WTC11 (cell line): ENCODE data around the gene FEM1A. TPM values are rescaled to one million over a fixed set of nuclear protein-coding genes. Genes with fewer than 3 reads are reported as not detected.

Experiments used
- ATAC-seq: fragments of 200-7000 bp; cut with Tn5 transposase; 2 replicates; pipeline ENCODE4 v1.10.0; 2021; ENCODE audit warnings: mild to moderate bottlenecking, moderate library complexity
- CTCF ChIA-PET: fragments of 300-600 bp; sonication (Branson Sonifier 250); formaldehyde crosslinking; loops from one replicate; lab custom pipeline; 2021; ENCODE audit warnings: antibody characterized with exemption; lab: Charles Lee
- POLR2A ChIA-PET: fragments of 350-600 bp; sonication (Branson Sonifier 250); formaldehyde crosslinking; loops from one replicate; lab custom pipeline; 2021; ENCODE audit warnings: antibody characterized with exemption; lab: Charles Lee
- DNase-seq: peaks from one replicate; pipeline ENCODE4 v3.0.0; 2021; ENCODE audit warnings: low spot score
- H3K27ac Mint-ChIP-seq: 2 replicates; pipeline ENCODE4 v1.8.0; 2021; ENCODE audit warnings: mixed read lengths
- H3K27me3 Mint-ChIP-seq: 2 replicates; pipeline ENCODE4 v1.8.0; 2021; ENCODE audit warnings: low read depth, mild to moderate bottlenecking, moderate library complexity, mixed read lengths
- H3K36me3 Mint-ChIP-seq: 2 replicates; pipeline ENCODE4 v1.8.0; 2021; ENCODE audit warnings: mixed read lengths
- H3K4me1 Mint-ChIP-seq: 2 replicates; pipeline ENCODE4 v1.8.0; 2022; ENCODE audit warnings: mixed read lengths
- H3K4me3 Mint-ChIP-seq: 2 replicates; pipeline ENCODE4 v1.8.0; 2021; ENCODE audit warnings: mild to moderate bottlenecking, moderate library complexity, mixed read lengths
- H3K9me3 Mint-ChIP-seq: 2 replicates; pipeline ENCODE4 v1.8.0; 2021; ENCODE audit warnings: mixed read lengths
- ATF1 ChIP-seq: sonication (generic); formaldehyde crosslinking; IDR thresholded peaks from 2 replicates; pipeline ENCODE4 v1.8.1; 2023; ENCODE audit warnings: mild to moderate bottlenecking, moderate library complexity, missing genetic modification reagents
- CBFB ChIP-seq: sonication (generic); formaldehyde crosslinking; IDR thresholded peaks from 2 replicates; pipeline ENCODE4 v1.8.1; 2022; ENCODE audit warnings: mild to moderate bottlenecking, low read depth, missing genetic modification reagents
- CREM ChIP-seq: sonication (generic); formaldehyde crosslinking; IDR thresholded peaks from 2 replicates; pipeline ENCODE4 v1.8.1; 2022; ENCODE audit warnings: mild to moderate bottlenecking, missing genetic modification reagents, moderate library complexity
- E2F4 ChIP-seq: sonication (generic); formaldehyde crosslinking; IDR thresholded peaks from 2 replicates; pipeline ENCODE4 v1.8.1; 2022; ENCODE audit warnings: low read depth, mild to moderate bottlenecking, moderate library complexity, missing genetic modification reagents, borderline replicate concordance
- ELF4 ChIP-seq: sonication (generic); formaldehyde crosslinking; IDR thresholded peaks from 2 replicates; pipeline ENCODE4 v1.8.1; 2022; ENCODE audit warnings: low read depth, mild to moderate bottlenecking, moderate library complexity, missing genetic modification reagents
- FOXJ3 ChIP-seq: sonication (generic); formaldehyde crosslinking; IDR thresholded peaks from 2 replicates; pipeline ENCODE4 v1.9.0; 2021; ENCODE audit warnings: missing genetic modification reagents, mild to moderate bottlenecking, borderline replicate concordance
- FOXP1 ChIP-seq: sonication (generic); formaldehyde crosslinking; IDR thresholded peaks from 2 replicates; pipeline ENCODE4 v1.8.0; 2022; ENCODE audit warnings: missing genetic modification reagents, mild to moderate bottlenecking, moderate library complexity, borderline replicate concordance
- GABPB1 ChIP-seq: sonication (generic); formaldehyde crosslinking; IDR thresholded peaks from 2 replicates; pipeline ENCODE4 v1.8.1; 2023; ENCODE audit warnings: mild to moderate bottlenecking, missing genetic modification reagents
- GTF2I ChIP-seq: fragments of 250-450 bp; sonication (Bioruptor Pico); conservative IDR thresholded peaks from 2 replicates; pipeline ENCODE4 v1.4.0; 2021; ENCODE audit warnings: mild to moderate bottlenecking
- HMGA2 ChIP-seq: fragments of 250-450 bp; sonication (Bioruptor Pico); IDR thresholded peaks from 2 replicates; pipeline ENCODE4 v1.4.0; 2021; ENCODE audit warnings: mild to moderate bottlenecking, moderate library complexity
- JUN ChIP-seq: sonication (generic); formaldehyde crosslinking; IDR thresholded peaks from 2 replicates; pipeline ENCODE4 v1.8.0; 2023; ENCODE audit warnings: mild to moderate bottlenecking, missing genetic modification reagents
- MXD4 ChIP-seq: fragments of 250-450 bp; sonication (Bioruptor Pico); IDR thresholded peaks from 2 replicates; pipeline ENCODE4 v1.8.0; 2021; ENCODE audit warnings: mild to moderate bottlenecking, moderate library complexity, borderline replicate concordance
- MYBL2 ChIP-seq: sonication (generic); formaldehyde crosslinking; IDR thresholded peaks from 2 replicates; pipeline ENCODE4 v1.8.1; 2023; ENCODE audit warnings: mild to moderate bottlenecking, moderate library complexity, missing genetic modification reagents
- NR1H2 ChIP-seq: sonication (generic); formaldehyde crosslinking; IDR thresholded peaks from 2 replicates; pipeline ENCODE4 v1.9.0; 2021; ENCODE audit warnings: mild to moderate bottlenecking, moderate library complexity, missing genetic modification reagents
- NR3C1 ChIP-seq: sonication (generic); formaldehyde crosslinking; conservative IDR thresholded peaks from 2 replicates; pipeline ENCODE4 v1.8.1; 2023; ENCODE audit warnings: low read depth, mild to moderate bottlenecking, missing genetic modification reagents
- OVOL2 ChIP-seq: fragments of 250-450 bp; sonication (Bioruptor Pico); IDR thresholded peaks from 2 replicates; pipeline ENCODE4 v1.9.0; 2021; ENCODE audit warnings: mild to moderate bottlenecking, borderline replicate concordance
- RORB ChIP-seq: fragments of 250-450 bp; sonication (Bioruptor Pico); IDR thresholded peaks from 2 replicates; pipeline ENCODE4 v1.9.0; 2021; ENCODE audit warnings: mild to moderate bottlenecking
- TCF7 ChIP-seq: sonication (generic); formaldehyde crosslinking; IDR thresholded peaks from 2 replicates; pipeline ENCODE4 v1.8.0; 2022; ENCODE audit warnings: mild to moderate bottlenecking, low read depth, missing genetic modification reagents, moderate library complexity
- TP53 ChIP-seq: sonication (generic); formaldehyde crosslinking; IDR thresholded peaks from 2 replicates; pipeline ENCODE4 v1.8.1; 2023; ENCODE audit warnings: mild to moderate bottlenecking, missing genetic modification reagents
- ZNF281 ChIP-seq: sonication (generic); formaldehyde crosslinking; IDR thresholded peaks from 2 replicates; pipeline ENCODE4 v1.8.0; 2023; ENCODE audit warnings: mild to moderate bottlenecking, missing genetic modification reagents
- ZNF532 ChIP-seq: fragments of 250-450 bp; sonication (Bioruptor Pico); IDR thresholded peaks from 2 replicates; pipeline ENCODE4 v1.9.0; 2021; ENCODE audit warnings: mild to moderate bottlenecking, borderline replicate concordance
- ZNF671 ChIP-seq: fragments of 250-450 bp; sonication (Bioruptor Pico); IDR thresholded peaks from 2 replicates; pipeline ENCODE4 v1.8.0; 2021; ENCODE audit warnings: mild to moderate bottlenecking
- total RNA-seq: library from RNA; stranded (reverse); gene quantifications from 3 replicates; pipeline ENCODE4 v1.2.3, GENCODE V29; 2021
- TF ChIP-seq, protein P1 (sequence below): sonication (generic); formaldehyde crosslinking; conservative IDR thresholded peaks from 2 replicates; pipeline ENCODE4 v1.8.1; 2023; ENCODE audit warnings: mild to moderate bottlenecking, low read depth, missing genetic modification reagents, moderate library complexity
- TF ChIP-seq, protein P2 (sequence below): fragments of 250-450 bp; sonication (Bioruptor Pico); IDR thresholded peaks from 2 replicates; pipeline ENCODE4 v1.8.0; 2021; ENCODE audit warnings: mild to moderate bottlenecking
- TF ChIP-seq, protein P3 (sequence below): sonication (generic); formaldehyde crosslinking; IDR thresholded peaks from 2 replicates; pipeline ENCODE4 v1.8.0; 2022; ENCODE audit warnings: mild to moderate bottlenecking, missing genetic modification reagents

Gene FEM1A
- total RNA-seq, 1 experiment from 2014 or later: 15.7 TPM

- peaks cover 25% of the 10 kb centered on the region for H3K27me3 Mint-ChIP-seq
- ATAC-seq: peak; percentile 82
- ChIA-PET POLR2A (no interaction called here), CTCF (interaction anchor here (0.8 to 3.1 kb wide), 2 partner anchors 36 to 37 kb away, joined by 3 to 23 read pairs; no protein-coding TSS in a partner anchor)
- peaks cover 2% of the 10 kb centered on the region; the same call in 1 of the 2 replicates for H3K4me1 Mint-ChIP-seq
- peaks cover 8% of the 10 kb centered on the region for H3K9me3 Mint-ChIP-seq
- peak overlapping the region; percentile 58 for H3K4me3 Mint-ChIP-seq
- H3K27ac Mint-ChIP-seq: no peak overlapping the region
- DNase-seq: peak; percentile 86
- no peaks in the 10 kb centered on the region for H3K36me3 Mint-ChIP-seq
- TF ChIP-seq, protein P1, sequence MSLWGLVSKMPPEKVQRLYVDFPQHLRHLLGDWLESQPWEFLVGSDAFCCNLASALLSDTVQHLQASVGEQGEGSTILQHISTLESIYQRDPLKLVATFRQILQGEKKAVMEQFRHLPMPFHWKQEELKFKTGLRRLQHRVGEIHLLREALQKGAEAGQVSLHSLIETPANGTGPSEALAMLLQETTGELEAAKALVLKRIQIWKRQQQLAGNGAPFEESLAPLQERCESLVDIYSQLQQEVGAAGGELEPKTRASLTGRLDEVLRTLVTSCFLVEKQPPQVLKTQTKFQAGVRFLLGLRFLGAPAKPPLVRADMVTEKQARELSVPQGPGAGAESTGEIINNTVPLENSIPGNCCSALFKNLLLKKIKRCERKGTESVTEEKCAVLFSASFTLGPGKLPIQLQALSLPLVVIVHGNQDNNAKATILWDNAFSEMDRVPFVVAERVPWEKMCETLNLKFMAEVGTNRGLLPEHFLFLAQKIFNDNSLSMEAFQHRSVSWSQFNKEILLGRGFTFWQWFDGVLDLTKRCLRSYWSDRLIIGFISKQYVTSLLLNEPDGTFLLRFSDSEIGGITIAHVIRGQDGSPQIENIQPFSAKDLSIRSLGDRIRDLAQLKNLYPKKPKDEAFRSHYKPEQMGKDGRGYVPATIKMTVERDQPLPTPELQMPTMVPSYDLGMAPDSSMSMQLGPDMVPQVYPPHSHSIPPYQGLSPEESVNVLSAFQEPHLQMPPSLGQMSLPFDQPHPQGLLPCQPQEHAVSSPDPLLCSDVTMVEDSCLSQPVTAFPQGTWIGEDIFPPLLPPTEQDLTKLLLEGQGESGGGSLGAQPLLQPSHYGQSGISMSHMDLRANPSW (CRISPR knock-in tag): no peak
- TF ChIP-seq E2F4 (CRISPR knock-in tag) (no peak), ELF4 (CRISPR knock-in tag) (no peak), MYBL2 (CRISPR knock-in tag) (no peak), JUN (CRISPR knock-in tag) (0 out of 2 replicates have a peak, but pooled peaks have one; percentile 25), FOXJ3 (CRISPR knock-in tag) (no peak), GTF2I (CRISPR knock-in tag) (no peak), FOXP1 (no peak), TP53 (no peak), NR1H2 (no peak), RORB (CRISPR knock-in tag) (no peak), ATF1 (CRISPR knock-in tag) (no peak), TCF7 (CRISPR knock-in tag) (no peak), HMGA2 (CRISPR knock-in tag) (no peak), ZNF532 (CRISPR knock-in tag) (no peak), GABPB1 (CRISPR knock-in tag) (no peak), OVOL2 (CRISPR knock-in tag) (no peak), CREM (CRISPR knock-in tag) (no peak), ZNF281 (CRISPR knock-in tag) (no peak), MXD4 (CRISPR knock-in tag) (no peak), CBFB (CRISPR knock-in tag) (no peak), ZNF671 (CRISPR knock-in tag) (no peak), NR3C1 (no peak)
- TF ChIP-seq, protein P2, sequence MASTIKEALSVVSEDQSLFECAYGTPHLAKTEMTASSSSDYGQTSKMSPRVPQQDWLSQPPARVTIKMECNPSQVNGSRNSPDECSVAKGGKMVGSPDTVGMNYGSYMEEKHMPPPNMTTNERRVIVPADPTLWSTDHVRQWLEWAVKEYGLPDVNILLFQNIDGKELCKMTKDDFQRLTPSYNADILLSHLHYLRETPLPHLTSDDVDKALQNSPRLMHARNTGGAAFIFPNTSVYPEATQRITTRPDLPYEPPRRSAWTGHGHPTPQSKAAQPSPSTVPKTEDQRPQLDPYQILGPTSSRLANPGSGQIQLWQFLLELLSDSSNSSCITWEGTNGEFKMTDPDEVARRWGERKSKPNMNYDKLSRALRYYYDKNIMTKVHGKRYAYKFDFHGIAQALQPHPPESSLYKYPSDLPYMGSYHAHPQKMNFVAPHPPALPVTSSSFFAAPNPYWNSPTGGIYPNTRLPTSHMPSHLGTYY (CRISPR knock-in tag): no peak
- TF ChIP-seq, protein P3, sequence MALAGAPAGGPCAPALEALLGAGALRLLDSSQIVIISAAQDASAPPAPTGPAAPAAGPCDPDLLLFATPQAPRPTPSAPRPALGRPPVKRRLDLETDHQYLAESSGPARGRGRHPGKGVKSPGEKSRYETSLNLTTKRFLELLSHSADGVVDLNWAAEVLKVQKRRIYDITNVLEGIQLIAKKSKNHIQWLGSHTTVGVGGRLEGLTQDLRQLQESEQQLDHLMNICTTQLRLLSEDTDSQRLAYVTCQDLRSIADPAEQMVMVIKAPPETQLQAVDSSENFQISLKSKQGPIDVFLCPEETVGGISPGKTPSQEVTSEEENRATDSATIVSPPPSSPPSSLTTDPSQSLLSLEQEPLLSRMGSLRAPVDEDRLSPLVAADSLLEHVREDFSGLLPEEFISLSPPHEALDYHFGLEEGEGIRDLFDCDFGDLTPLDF (CRISPR knock-in tag): no peak
Measured at GRCh38 chr19:4815426-4816201, 24.1 kb downstream of the FEM1A start.
